IPS-20b (cell line): ENCODE measurements around the gene HLCS.

Experiments
- H3K27ac ChIP-seq: one replicate; pipeline ENCODE4 v1.5.1; 2013; ENCODE audit warnings: low read length
- H3K27me3 ChIP-seq: 2 replicates; pipeline ENCODE4 v1.6.1; 2013; ENCODE audit warnings: mild to moderate bottlenecking, low read length, inconsistent platforms; ENCODE audit not compliant: insufficient read depth
- H3K36me3 ChIP-seq: 2 replicates; pipeline ENCODE4 v1.6.1; 2013; ENCODE audit warnings: low read depth, mild to moderate bottlenecking, inconsistent platforms, low read length, moderate library complexity; ENCODE audit not compliant: insufficient read depth
- H3K4me1 ChIP-seq: 2 replicates; pipeline ENCODE4 v1.6.1; 2013; ENCODE audit warnings: mild to moderate bottlenecking, control low read depth, inconsistent platforms, low read length, moderate library complexity; ENCODE audit not compliant: insufficient read depth
- H3K4me3 ChIP-seq: 2 replicates; pipeline ENCODE4 v1.5.1; 2013; ENCODE audit warnings: mild to moderate bottlenecking, low read length, inconsistent platforms
- H3K9ac ChIP-seq: 2 replicates; pipeline ENCODE4 v1.6.1; 2013; ENCODE audit warnings: low read depth, mild to moderate bottlenecking, inconsistent platforms, low read length, moderate library complexity
- H3K9me3 ChIP-seq: 2 replicates; pipeline ENCODE4 v1.6.1; 2013; ENCODE audit warnings: mild to moderate bottlenecking, low read depth, low read length, inconsistent platforms; ENCODE audit not compliant: insufficient read depth

Gene HLCS

GRCh38 chr21:36861595-36862323 lies 104.7 kb downstream of the HLCS start:
- Histone ChIP-seq H3K4me1 (no peaks in the 10 kb centered on the region), H3K9ac (no peak overlapping the region), H3K27ac (no peak overlapping the region), H3K4me3 (no peak overlapping the region), H3K27me3 (no peaks in the 10 kb centered on the region), H3K36me3 (no peaks in the 10 kb centered on the region), H3K9me3 (no peaks in the 10 kb centered on the region)

GRCh38 chr21:36860736-36861594 lies 105.5 kb downstream of the HLCS start:
- H3K27me3 ChIP-seq = no peaks in the 10 kb centered on the region
- no peaks in the 10 kb centered on the region for H3K9me3 ChIP-seq
- no peaks in the 10 kb centered on the region for H3K4me1 ChIP-seq
- H3K4me3 ChIP-seq = no peak overlapping the region
- no peaks in the 10 kb centered on the region for H3K36me3 ChIP-seq
- H3K27ac ChIP-seq = no peak overlapping the region
- H3K9ac ChIP-seq = no peak overlapping the region

GRCh38 chr21:36859744-36860501 lies 106.5 kb downstream of the HLCS start:
- Histone ChIP-seq H3K9me3 (no peaks in the 10 kb centered on the region), H3K9ac (no peak overlapping the region), H3K27ac (no peak overlapping the region), H3K4me3 (no peak overlapping the region), H3K4me1 (no peaks in the 10 kb centered on the region), H3K36me3 (no peaks in the 10 kb centered on the region), H3K27me3 (no peaks in the 10 kb centered on the region)

GRCh38 chr21:36858320-36858957 lies 108.0 kb downstream of the HLCS start:
- H3K27ac ChIP-seq = no peak overlapping the region
- H3K4me1 ChIP-seq = no peaks in the 10 kb centered on the region

GRCh38 chr21:36856643-36857042 lies 109.8 kb downstream of the HLCS start:
- H3K27ac ChIP-seq = no peak overlapping the region

More at GRCh38 chr21:36858320-36858957, 108.0 kb downstream of the HLCS start:
- Histone ChIP-seq H3K9ac (no peak overlapping the region), H3K9me3 (no peaks in the 10 kb centered on the region), H3K4me3 (no peak overlapping the region), H3K36me3 (no peaks in the 10 kb centered on the region), H3K27me3 (no peaks in the 10 kb centered on the region)

GRCh38 chr21:36854391-36854790 lies 112.1 kb downstream of the HLCS start:
- H3K4me1 ChIP-seq = no peaks in the 10 kb centered on the region
- H3K27me3 ChIP-seq = no peaks in the 10 kb centered on the region
- H3K36me3 ChIP-seq = no peaks in the 10 kb centered on the region
- no peak overlapping the region for H3K27ac ChIP-seq
- no peak overlapping the region for H3K9ac ChIP-seq
- no peaks in the 10 kb centered on the region for H3K9me3 ChIP-seq
- H3K4me3 ChIP-seq = no peak overlapping the region

More at GRCh38 chr21:36856643-36857042, 109.8 kb downstream of the HLCS start:
- H3K4me3 ChIP-seq = no peak overlapping the region
- H3K9me3 ChIP-seq = no peaks in the 10 kb centered on the region
- H3K9ac ChIP-seq = no peak overlapping the region
- no peaks in the 10 kb centered on the region for H3K27me3 ChIP-seq
- no peaks in the 10 kb centered on the region for H3K36me3 ChIP-seq
- H3K4me1 ChIP-seq = no peaks in the 10 kb centered on the region

- Histone ChIP-seq H3K4me1 (no peaks in the 10 kb centered on the region), H3K9me3 (no peaks in the 10 kb centered on the region), H3K27ac (no peak overlapping the region), H3K36me3 (no peaks in the 10 kb centered on the region), H3K27me3 (no peaks in the 10 kb centered on the region), H3K4me3 (no peak overlapping the region), H3K9ac (no peak overlapping the region)
These were observed 113.6 kb downstream of the HLCS start for GRCh38 chr21:36852864-36853263.

- no peaks in the 10 kb centered on the region for H3K9me3 ChIP-seq
- H3K27ac ChIP-seq = no peak overlapping the region
- H3K36me3 ChIP-seq = no peaks in the 10 kb centered on the region
- no peak overlapping the region for H3K9ac ChIP-seq
- no peaks in the 10 kb centered on the region for H3K4me1 ChIP-seq
- no peak overlapping the region for H3K4me3 ChIP-seq
- no peaks in the 10 kb centered on the region for H3K27me3 ChIP-seq
These were observed 114.2 kb downstream of the HLCS start for GRCh38 chr21:36852293-36852692.

GRCh38 chr21:36851121-36851520 lies 115.3 kb downstream of the HLCS start:
- Histone ChIP-seq H3K36me3 (no peaks in the 10 kb centered on the region), H3K9ac (no peak overlapping the region), H3K9me3 (no peaks in the 10 kb centered on the region), H3K27ac (no peak overlapping the region), H3K27me3 (no peaks in the 10 kb centered on the region), H3K4me3 (no peak overlapping the region), H3K4me1 (no peaks in the 10 kb centered on the region)

GRCh38 chr21:36850372-36850771 lies 116.1 kb downstream of the HLCS start:
- Histone ChIP-seq H3K9me3 (no peaks in the 10 kb centered on the region), H3K4me3 (no peak overlapping the region), H3K27me3 (no peaks in the 10 kb centered on the region), H3K4me1 (no peaks in the 10 kb centered on the region), H3K9ac (no peak overlapping the region), H3K36me3 (no peaks in the 10 kb centered on the region), H3K27ac (no peak overlapping the region)

- no peaks in the 10 kb centered on the region for H3K36me3 ChIP-seq
- no peaks in the 10 kb centered on the region for H3K27me3 ChIP-seq
- H3K27ac ChIP-seq = no peak overlapping the region
- H3K9ac ChIP-seq = no peak overlapping the region
- H3K4me1 ChIP-seq = no peaks in the 10 kb centered on the region
- no peak overlapping the region for H3K4me3 ChIP-seq
- H3K9me3 ChIP-seq = no peaks in the 10 kb centered on the region
These were observed 116.9 kb downstream of the HLCS start for GRCh38 chr21:36849461-36850105.
